ENCODE measurements around the gene JAML.

JAML gene

GRCh38 chr11:118215765-118216164, 9.0 kb downstream of the JAML start:
- DNase-seq (ENCODE audit: low read depth): no peak

- DNase-seq (ENCODE audit: low read depth): no peak
These were observed 9.5 kb downstream of the JAML start for GRCh38 chr11:118215262-118215661.

- DNase-seq (ENCODE audit: low read depth): no peak
These were observed 10.4 kb downstream of the JAML start for GRCh38 chr11:118214210-118214914.

GRCh38 chr11:118213781-118214180, 11.0 kb downstream of the JAML start:
- no peak for DNase-seq (ENCODE audit: low read depth)

- DNase-seq (ENCODE audit: low read depth): no peak
These were observed 11.6 kb downstream of the JAML start for GRCh38 chr11:118213201-118213600.

- no peak for DNase-seq (ENCODE audit: low read depth)
These were observed 12.0 kb downstream of the JAML start for GRCh38 chr11:118212781-118213191.

- no peak for DNase-seq (ENCODE audit: low read depth)
These were observed 12.6 kb downstream of the JAML start for GRCh38 chr11:118212131-118212725.

- DNase-seq (ENCODE audit: low read depth): peak; percentile 39
These were observed 13.8 kb downstream of the JAML start for GRCh38 chr11:118211006-118211405.

- no peak for DNase-seq (ENCODE audit: low read depth)
These were observed 14.5 kb downstream of the JAML start for GRCh38 chr11:118210323-118210722.

GRCh38 chr11:118209033-118209432, 15.8 kb downstream of the JAML start:
- DNase-seq (ENCODE audit: low read depth): no peak

GRCh38 chr11:118207079-118207478, 17.7 kb downstream of the JAML start:
- no peak for DNase-seq (ENCODE audit: low read depth)

GRCh38 chr11:118206391-118207031, 18.3 kb downstream of the JAML start:
- no peak for DNase-seq (ENCODE audit: low read depth)

- no peak for DNase-seq (ENCODE audit: low read depth)
These were observed 19.0 kb downstream of the JAML start for GRCh38 chr11:118205606-118206378.

- DNase-seq (ENCODE audit: low read depth): no peak
These were observed 22.0 kb downstream of the JAML start for GRCh38 chr11:118202599-118203422.

- DNase-seq (ENCODE audit: low read depth): no peak
These were observed 22.8 kb downstream of the JAML start for GRCh38 chr11:118201966-118202365.

- no peak for DNase-seq (ENCODE audit: low read depth)
These were observed 23.7 kb downstream of the JAML start for GRCh38 chr11:118200901-118201680.

- DNase-seq (ENCODE audit: low read depth): no peak
These were observed 24.3 kb downstream of the JAML start for GRCh38 chr11:118200497-118200896.

GRCh38 chr11:118199135-118199534, 25.7 kb downstream of the JAML start:
- DNase-seq (ENCODE audit: low read depth): no peak

GRCh38 chr11:118198370-118198769, 26.4 kb downstream of the JAML start:
- DNase-seq (ENCODE audit: low read depth): no peak

GRCh38 chr11:118194835-118195627, 29.8 kb downstream of the JAML start:
- peak; percentile 43 for DNase-seq (ENCODE audit: low read depth)

Data from GM04503 (cell line).